ENCODE measurements around the gene TBC1D7.

DNA sequence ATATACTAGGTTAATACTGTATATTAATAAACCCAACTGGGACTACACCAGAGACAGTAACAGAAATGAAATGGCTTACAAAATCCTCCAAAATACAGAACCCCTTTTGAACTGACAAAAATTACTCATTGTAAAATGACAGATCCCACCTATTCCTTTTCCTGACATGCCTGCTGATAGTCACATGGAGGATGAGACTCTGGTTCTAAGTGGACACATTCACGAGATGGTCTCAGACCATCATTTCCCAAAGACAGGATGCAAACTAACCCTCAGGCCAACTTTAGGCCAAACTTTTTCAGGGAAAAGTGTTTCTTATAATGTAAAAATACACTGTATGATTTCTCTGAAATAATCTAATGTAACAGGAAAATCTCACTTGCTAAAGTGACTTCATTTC is 22.5 kb downstream of the TBC1D7 start:
- TF ChIP-seq CTCF (conservative IDR thresholded peaks at IDR 0.05): no peak
- no peak for TF ChIP-seq ZFX (IDR thresholded peaks at IDR 0.05)

All from C4-2B (cell line).